Activated T-helper 2 cell treated with anti-CD3 and anti-CD28 coated beads, Interferon-gamma antibody, Interleukin-2, Interleukin-4, amounts not matched to agents 10 μg/mL and 5 μg/mL and 100 μg/mL, durations not matched to agents 14 hours and 24 hours and 36 hours (primary cell): ENCODE data around the gene SNX22. TPM values are rescaled to one million over a fixed set of nuclear protein-coding genes. Genes with fewer than 3 reads are reported as not detected.

Experiments
- total RNA-seq: library from RNA; stranded (reverse); gene quantifications from 2 replicates; pipeline ENCODE4 v1.2.3, GENCODE V29; 2022

The SNX22 gene
- total RNA-seq, 1 donor from 2014 or later: 0.98 TPM

Other genes with a start within 250 kb of the SNX22 start
- gene DAPK2, start 105.2 kb upstream of the SNX22 start, total RNA-seq: 1.9 and 2.0 TPM in 2 replicates
- 76.1 and 78.3 TPM in 2 replicates for gene CIAO2A, start 57.9 kb upstream of the SNX22 start, total RNA-seq
- 116 and 117 TPM in 2 replicates for gene SNX1, start 55.7 kb upstream of the SNX22 start, total RNA-seq
- gene PPIB, start 11.3 kb downstream of the SNX22 start, total RNA-seq: 457 and 465 TPM in 2 replicates
- 31.8 and 34.8 TPM in 2 replicates for gene CSNK1G1, start 204.4 kb downstream of the SNX22 start, total RNA-seq
- 59.9 and 72.3 TPM in 2 replicates for gene PCLAF, start 229.7 kb downstream of the SNX22 start, total RNA-seq
- gene TRIP4, start 236.1 kb downstream of the SNX22 start, total RNA-seq: 17.9 and 20.7 TPM in 2 replicates